ENCODE measurements around the gene CGN.

- no peak for TF ChIP-seq POLR2AphosphoS5 (IDR thresholded peaks at IDR 0.05)
- no peak for TF ChIP-seq POLR2A (IDR thresholded peaks at IDR 0.05)
These were observed 11.8 kb upstream of the CGN start for GRCh38 chr1:151499365-151499764.
